ENCODE measurements around the gene GLT8D1.
"Not testable (repeated sequence)": the region's sequence is repeated elsewhere in the genome, so short reads cannot be mapped to it uniquely, and the experiment has no call there.

Gene GLT8D1

DNA sequence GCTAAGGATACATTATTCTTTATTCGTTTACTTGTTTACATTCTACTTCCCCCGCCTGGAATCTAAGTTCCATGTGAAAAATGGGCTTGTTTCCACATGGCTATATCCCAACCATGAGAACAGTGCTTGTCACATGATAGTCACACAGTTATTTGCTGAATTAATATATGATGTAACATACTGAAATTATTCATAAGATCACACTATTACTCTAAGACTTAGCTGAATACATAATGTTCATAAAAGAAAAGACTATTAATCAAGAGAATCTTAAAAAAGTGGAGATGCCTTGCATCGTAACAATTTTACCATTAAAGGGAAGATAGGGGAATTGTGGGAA, 26.4 kb downstream of the GLT8D1 start:
- DNase-seq, result peak; percentile 49

- peak; percentile 17 for DNase-seq
Measured at GRCh38 chr3:52678265-52679198, 27.1 kb downstream of the GLT8D1 start.

DNA sequence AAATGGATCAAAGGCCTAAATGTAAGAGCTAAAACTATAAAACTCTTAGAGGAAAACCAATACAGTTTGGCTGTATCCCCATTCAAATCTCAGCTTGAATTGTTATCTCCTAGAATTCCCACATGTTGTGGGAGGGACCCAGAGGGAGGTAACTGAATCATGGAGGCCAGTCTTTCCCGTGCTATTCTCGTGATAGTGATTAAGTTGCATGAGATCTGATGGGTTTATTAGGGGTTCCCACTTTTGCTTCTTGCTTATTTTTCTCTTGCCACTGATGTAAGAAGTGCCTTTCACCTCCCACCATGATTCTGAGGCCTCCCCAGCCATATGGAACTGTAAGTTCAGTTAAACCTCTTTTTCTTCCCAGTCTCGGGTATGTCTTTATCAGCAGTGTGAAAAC, 29.4 kb downstream of the GLT8D1 start:
- DNase-seq, result not testable (repeated sequence)

DNA sequence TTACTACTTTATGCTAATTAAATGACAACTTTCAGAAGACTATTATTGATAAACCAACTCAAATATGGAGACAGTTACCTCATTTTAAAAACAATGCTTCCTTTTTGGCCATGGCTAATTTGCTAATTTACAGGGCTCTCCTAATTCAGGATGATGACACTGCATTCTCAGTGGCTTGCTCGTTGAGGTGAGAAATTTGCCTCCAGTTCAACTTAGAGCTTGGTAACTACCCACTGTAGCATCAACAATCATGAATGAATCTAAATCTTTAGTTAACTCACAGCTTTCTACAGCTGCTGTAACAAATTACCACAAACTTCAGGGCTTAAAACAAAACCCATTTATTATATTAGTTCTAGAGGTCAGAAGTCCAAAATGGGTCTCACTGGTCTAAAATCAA, 33.9 kb downstream of the GLT8D1 start:
- peak; percentile 54 for DNase-seq

- DNase-seq, result peak; percentile 100
Measured at GRCh38 chr3:52670621-52671521, 34.7 kb downstream of the GLT8D1 start.

DNA sequence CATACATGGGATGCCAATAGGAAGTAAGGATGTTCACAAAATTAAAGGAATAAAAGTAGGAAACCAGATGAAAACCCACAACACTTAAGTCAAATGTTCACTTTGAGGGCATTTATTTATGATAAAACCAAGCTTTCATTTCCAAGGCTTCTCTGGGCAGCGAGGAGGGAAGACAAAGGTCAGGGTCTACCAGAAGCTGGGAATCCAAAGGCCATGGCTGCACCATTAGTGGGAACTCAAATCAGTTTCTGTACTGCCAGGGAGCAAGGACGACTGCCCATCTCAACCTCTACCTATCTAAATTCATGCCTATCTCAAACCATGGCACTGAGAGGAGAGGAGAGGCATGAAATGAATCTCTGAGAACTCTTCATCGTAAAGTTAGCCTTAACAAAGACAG, 42.5 kb downstream of the GLT8D1 start:
- DNase-seq, result no peak

DNA sequence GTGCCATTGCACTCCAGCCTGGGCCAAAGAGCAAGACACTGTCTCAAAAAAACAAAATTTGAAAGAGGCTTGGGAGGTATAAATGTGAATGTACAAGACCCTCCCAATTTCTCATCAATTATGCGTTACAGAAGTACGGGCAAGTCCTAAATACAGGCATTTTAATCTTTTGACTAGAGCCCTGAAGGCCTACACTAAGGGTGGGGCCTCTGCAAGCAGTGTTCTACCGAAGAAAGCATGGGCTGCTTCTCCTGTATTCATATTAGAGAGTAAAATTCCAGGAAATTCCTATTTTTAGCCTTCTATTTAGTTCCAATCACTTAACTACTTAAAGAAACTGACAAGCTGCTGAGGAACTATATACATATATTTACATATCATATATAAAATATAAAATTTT, 45.5 kb downstream of the GLT8D1 start:
- DNase-seq, result no peak

GRCh38 chr3:52655895-52656294, 49.7 kb downstream of the GLT8D1 start:
- DNase-seq, result no peak

DNA sequence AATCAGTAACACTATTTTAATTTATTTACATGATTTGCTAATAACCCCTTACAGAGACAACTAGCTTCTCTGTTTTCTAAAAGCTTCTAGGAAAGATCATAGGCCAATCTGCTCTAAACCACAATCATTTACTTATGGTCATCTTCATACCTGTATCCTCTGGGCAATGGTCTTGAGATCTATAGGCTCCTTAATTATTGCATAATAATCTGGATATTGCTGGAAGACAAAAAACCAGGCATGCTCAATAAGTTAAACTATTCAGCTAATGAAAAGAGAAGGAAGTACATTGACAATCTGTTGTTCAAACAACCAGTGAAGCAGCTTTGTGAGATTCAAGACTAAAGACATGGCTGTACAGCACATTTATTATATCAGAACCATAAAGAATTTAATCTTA, 54.0 kb downstream of the GLT8D1 start:
- DNase-seq, result no peak

GRCh38 chr3:52650439-52650838, 55.2 kb downstream of the GLT8D1 start:
- DNase-seq, result peak; percentile 9

- DNase-seq, result peak; percentile 68
Measured at GRCh38 chr3:52649461-52650210, 56.0 kb downstream of the GLT8D1 start.

DNA sequence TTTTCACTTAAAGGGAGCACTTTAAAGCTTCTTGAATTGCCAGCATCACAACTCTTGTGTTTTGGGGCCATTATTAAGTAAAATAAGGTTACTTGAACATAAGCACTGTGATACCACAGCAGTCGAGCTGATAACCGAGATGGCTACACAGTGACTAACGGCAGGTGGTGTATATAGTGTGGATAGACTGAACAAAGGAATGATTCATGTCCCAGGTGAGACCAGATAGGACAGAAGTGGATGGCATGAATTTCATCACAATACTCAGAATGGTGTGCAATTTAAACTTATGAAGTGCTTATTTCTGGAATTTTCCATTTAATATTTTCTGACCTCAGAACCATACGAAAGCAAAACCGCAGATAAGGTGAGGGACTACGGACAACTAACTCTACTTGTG, 60.0 kb downstream of the GLT8D1 start:
- no peak for DNase-seq

Measured in fibroblast of skin of right biceps (primary cell).